ENCODE results near the gene MIXL1. TPM values are rescaled to one million over a fixed set of nuclear protein-coding genes. Genes with fewer than 3 reads are reported as not detected.
A peak's percentile ranks its signal among the peaks of the same experiment; 100 is the strongest.

The MIXL1 gene
- polyA plus RNA-seq, 1 experiment, result 0.07 TPM

- no peaks in the 10 kb centered on the region for H3K36me3 ChIP-seq (ENCODE audit: control insufficient read depth, insufficient read depth, low read length)
- no peaks in the 10 kb centered on the region for H3K27me3 ChIP-seq (ENCODE audit: control insufficient read depth, insufficient read depth, low read length)
- CTCF ChIA-PET, result no interaction called here
- POLR2A ChIA-PET, result no interaction called here
- TF ChIP-seq CTCF (IDR thresholded peaks at IDR 0.05; ENCODE audit: insufficient read depth, low read depth, low read length), result no peak
- no peak for DNase-seq (ENCODE audit: low read depth)
- H3K4me3 ChIP-seq (ENCODE audit: low read depth, low read length), result no peak overlapping the region
Measured at GRCh38 chr1:226233806-226234205, 10.3 kb downstream of the MIXL1 start.

GRCh38 chr1:226236826-226237225 lies 13.4 kb downstream of the MIXL1 start:
- H3K27me3 ChIP-seq (ENCODE audit: control insufficient read depth, insufficient read depth, low read length), result no peaks in the 10 kb centered on the region
- POLR2A ChIA-PET, result no interaction called here
- H3K36me3 ChIP-seq (ENCODE audit: control insufficient read depth, insufficient read depth, low read length), result no peaks in the 10 kb centered on the region
- DNase-seq (ENCODE audit: low read depth), result no peak
- TF ChIP-seq CTCF (IDR thresholded peaks at IDR 0.05; ENCODE audit: insufficient read depth, low read depth, low read length), result no peak
- no peak overlapping the region for H3K4me3 ChIP-seq (ENCODE audit: low read depth, low read length)
- CTCF ChIA-PET, result no interaction called here

DNA sequence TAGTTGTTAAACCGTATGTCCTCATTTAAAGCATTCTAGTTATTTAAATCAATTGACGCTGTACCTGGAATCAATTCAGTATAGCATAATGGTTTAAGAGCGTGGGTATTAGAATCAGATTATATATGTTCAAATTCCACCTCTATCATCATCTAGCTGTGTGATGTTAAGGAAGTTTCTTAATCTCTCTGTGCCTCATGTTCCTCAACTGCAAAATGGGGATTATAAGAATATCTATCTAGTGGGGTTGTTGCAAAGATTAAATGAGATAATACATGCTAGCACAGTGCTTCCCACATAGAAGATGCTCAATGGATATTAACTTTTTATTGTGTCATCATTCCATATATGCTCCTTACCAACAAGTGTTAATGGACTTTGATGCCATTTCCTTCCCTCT lies 16.0 kb downstream of the MIXL1 start:
- no peaks in the 10 kb centered on the region for H3K27me3 ChIP-seq (ENCODE audit: control insufficient read depth, insufficient read depth, low read length)
- H3K4me3 ChIP-seq (ENCODE audit: low read depth, low read length), result no peak overlapping the region
- no peak for DNase-seq (ENCODE audit: low read depth)
- no peak for TF ChIP-seq CTCF (IDR thresholded peaks at IDR 0.05; ENCODE audit: insufficient read depth, low read depth, low read length)
- POLR2A ChIA-PET, result no interaction called here
- no peaks in the 10 kb centered on the region for H3K36me3 ChIP-seq (ENCODE audit: control insufficient read depth, insufficient read depth, low read length)
- CTCF ChIA-PET, result no interaction called here

- ChIA-PET CTCF (no interaction called here), POLR2A (no interaction called here)
- DNase-seq (ENCODE audit: low read depth), result peak; percentile 6
- H3K36me3 ChIP-seq (ENCODE audit: control insufficient read depth, insufficient read depth, low read length), result no peaks in the 10 kb centered on the region
- H3K27me3 ChIP-seq (ENCODE audit: control insufficient read depth, insufficient read depth, low read length), result no peaks in the 10 kb centered on the region
- TF ChIP-seq CTCF (IDR thresholded peaks at IDR 0.05; ENCODE audit: insufficient read depth, low read depth, low read length), result no peak
- H3K4me3 ChIP-seq (ENCODE audit: low read depth, low read length), result no peak overlapping the region
Measured at GRCh38 chr1:226248091-226248490, 24.6 kb downstream of the MIXL1 start.

DNA sequence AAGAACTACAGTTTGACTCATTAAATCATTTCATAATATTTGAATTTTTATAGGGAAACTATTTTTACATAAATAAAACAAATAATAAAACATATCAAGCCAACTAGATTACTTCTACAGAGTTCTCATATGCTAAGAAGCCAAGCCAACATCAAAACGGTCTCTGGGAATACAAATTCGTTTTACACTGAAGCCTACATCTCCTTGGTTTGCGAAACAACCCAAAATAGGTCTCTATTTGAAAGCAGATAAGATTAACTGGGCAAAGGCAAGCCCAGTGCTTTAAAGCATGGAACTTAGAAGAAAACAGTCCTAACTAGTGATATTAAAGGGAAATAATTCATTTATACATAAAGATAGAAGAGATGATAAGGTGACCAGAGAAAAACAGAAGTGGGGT lies 25.3 kb downstream of the MIXL1 start:
- H3K4me3 ChIP-seq (ENCODE audit: low read depth, low read length), result no peak overlapping the region
- H3K36me3 ChIP-seq (ENCODE audit: control insufficient read depth, insufficient read depth, low read length), result no peaks in the 10 kb centered on the region
- no peak for DNase-seq (ENCODE audit: low read depth)
- ChIA-PET POLR2A (no interaction called here), CTCF (no interaction called here)
- no peak for TF ChIP-seq CTCF (IDR thresholded peaks at IDR 0.05; ENCODE audit: insufficient read depth, low read depth, low read length)
- no peaks in the 10 kb centered on the region for H3K27me3 ChIP-seq (ENCODE audit: control insufficient read depth, insufficient read depth, low read length)

All from BJ (cell line).